T-helper 1 cell treated with Interleukin-12 subunit alpha and Interleukin-12 subunit beta and Interleukin-4 antibody, amounts not matched to agents 30 μg/mL and 1 μg/mL, for 36 hours (primary cell): Measurements from ENCODE around the gene EFCAB6.

ENCODE experiments used
- H3K27ac Mint-ChIP-seq: one replicate; pipeline ENCODE4 v1.8.0; 2021; ENCODE audit warnings: mild to moderate bottlenecking, mixed read lengths
- H3K27me3 Mint-ChIP-seq: one replicate; pipeline ENCODE4 v1.8.0; 2021; ENCODE audit warnings: low read depth, mixed read lengths
- H3K36me3 Mint-ChIP-seq: one replicate; pipeline ENCODE4 v1.8.0; 2021; ENCODE audit warnings: low read depth, mixed read lengths
- H3K4me1 Mint-ChIP-seq: one replicate; pipeline ENCODE4 v1.8.0; 2021; ENCODE audit warnings: low read depth, mixed read lengths
- H3K4me3 Mint-ChIP-seq: one replicate; pipeline ENCODE4 v1.8.0; 2021; ENCODE audit warnings: mild to moderate bottlenecking, moderate library complexity, mixed read lengths
- H3K9me3 Mint-ChIP-seq: one replicate; pipeline ENCODE4 v1.8.0; 2021; ENCODE audit warnings: mixed read lengths

The EFCAB6 gene

DNA sequence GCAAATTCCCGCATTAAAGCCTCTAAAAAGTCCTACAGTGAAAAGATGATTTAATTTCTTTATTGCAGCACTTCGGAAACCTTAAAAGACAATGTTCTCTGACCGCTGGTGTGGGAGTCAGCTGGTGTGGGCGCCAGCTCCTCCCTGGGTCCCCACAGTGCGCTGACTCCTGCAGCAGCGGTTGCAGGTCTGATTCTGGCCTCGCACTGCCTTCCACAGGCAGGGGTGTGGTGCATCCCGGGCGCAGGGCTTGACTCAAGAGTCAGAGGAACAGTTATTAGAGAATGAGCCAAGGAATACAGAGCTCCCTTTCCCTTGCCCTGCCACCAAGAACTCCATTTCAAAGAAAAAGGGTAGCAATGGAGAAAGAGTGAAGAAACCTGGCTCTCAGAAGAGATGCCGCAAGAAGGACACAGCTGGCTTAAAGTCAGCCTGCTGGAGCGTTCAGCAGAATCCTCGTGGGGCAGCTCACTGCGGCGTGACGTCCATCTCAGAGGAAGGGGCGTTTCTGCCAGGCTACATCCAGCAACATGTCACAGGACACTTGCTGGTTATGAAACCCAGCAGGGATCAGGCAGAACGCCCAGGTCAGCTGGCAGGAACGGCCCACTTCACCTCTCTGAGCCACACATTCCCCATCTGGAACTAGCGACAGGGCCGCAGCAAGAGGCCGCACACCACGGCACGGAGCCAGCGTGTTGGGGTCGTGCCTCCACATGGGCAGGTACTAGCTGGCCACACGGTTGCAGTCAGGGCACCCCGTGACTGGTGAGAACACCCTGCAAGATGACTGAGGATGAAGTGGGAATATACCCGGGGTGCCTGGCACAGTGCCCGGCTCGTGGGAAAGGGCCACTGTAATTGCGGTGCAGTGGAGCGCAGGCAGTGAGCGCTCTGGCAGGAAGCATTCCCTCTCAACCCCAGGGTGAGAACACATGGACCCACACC lies 18.1 kb upstream of the EFCAB6 start:
- H3K36me3 Mint-ChIP-seq: no peaks in the 10 kb centered on the region
- no peak overlapping the region for H3K27ac Mint-ChIP-seq
- H3K4me1 Mint-ChIP-seq: no peaks in the 10 kb centered on the region
- H3K27me3 Mint-ChIP-seq: peaks cover under 1% of the 10 kb centered on the region
- no peaks in the 10 kb centered on the region for H3K9me3 Mint-ChIP-seq
- H3K4me3 Mint-ChIP-seq: no peak overlapping the region

GRCh38 chr22:43828998-43829782 lies 17.1 kb upstream of the EFCAB6 start:
- Mint-ChIP-seq H3K4me3 (no peak overlapping the region), H3K36me3 (no peaks in the 10 kb centered on the region), H3K9me3 (no peaks in the 10 kb centered on the region), H3K27me3 (no peaks in the 10 kb centered on the region), H3K27ac (no peak overlapping the region), H3K4me1 (no peaks in the 10 kb centered on the region)

- H3K4me3 Mint-ChIP-seq: no peak overlapping the region
- no peaks in the 10 kb centered on the region for H3K27me3 Mint-ChIP-seq
Measured at GRCh38 chr22:43828725-43828997, 16.6 kb upstream of the EFCAB6 start.

DNA sequence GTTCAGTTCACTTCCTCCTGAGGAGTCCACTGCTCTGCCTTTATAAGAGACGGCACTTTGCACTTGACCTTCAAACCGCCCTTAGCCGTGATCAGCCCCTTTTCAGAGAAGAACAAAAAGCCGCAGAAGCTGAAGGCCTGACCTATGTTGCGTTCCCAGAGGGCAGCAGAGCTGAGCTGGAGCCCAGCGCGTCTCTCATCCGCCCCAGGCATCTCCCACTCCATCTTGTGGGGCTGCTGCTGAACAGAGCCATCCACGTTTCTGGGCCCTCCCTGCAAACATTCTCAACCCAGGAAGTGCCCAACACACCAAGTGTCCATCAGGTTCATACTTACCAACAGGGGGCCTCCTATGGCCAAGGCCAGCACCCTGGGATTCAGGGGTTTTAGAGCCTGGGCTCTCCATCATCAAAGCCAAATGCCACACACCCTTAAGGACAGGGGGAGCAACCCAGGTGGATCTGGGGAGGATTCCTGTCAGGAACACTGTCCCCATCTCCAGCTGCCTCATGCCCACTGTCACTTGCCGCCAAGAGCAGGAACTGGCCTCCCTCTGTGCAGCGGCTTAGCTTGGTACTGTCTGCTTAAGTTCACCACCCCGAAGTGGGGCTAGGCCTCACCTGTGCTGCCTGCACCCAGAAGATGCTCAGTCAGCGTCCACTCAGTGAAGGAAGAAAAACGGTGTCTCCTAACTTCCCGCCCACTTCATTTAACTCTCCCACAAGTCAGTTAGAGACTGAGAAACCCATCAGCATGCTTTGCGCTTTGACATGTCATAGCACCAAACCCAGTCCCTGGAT lies 16.0 kb upstream of the EFCAB6 start:
- H3K9me3 Mint-ChIP-seq: no peaks in the 10 kb centered on the region

More at GRCh38 chr22:43828725-43828997, 16.6 kb upstream of the EFCAB6 start:
- H3K27ac Mint-ChIP-seq: no peak overlapping the region
- H3K9me3 Mint-ChIP-seq: no peaks in the 10 kb centered on the region
- no peaks in the 10 kb centered on the region for H3K4me1 Mint-ChIP-seq
- no peaks in the 10 kb centered on the region for H3K36me3 Mint-ChIP-seq

GRCh38 chr22:43827003-43827735 lies 15.1 kb upstream of the EFCAB6 start:
- Mint-ChIP-seq H3K27ac (no peak overlapping the region), H3K9me3 (no peaks in the 10 kb centered on the region), H3K36me3 (no peaks in the 10 kb centered on the region), H3K27me3 (no peaks in the 10 kb centered on the region), H3K4me3 (no peak overlapping the region), H3K4me1 (no peaks in the 10 kb centered on the region)

More for the DNA sequence above, 16.0 kb upstream of the EFCAB6 start:
- Mint-ChIP-seq H3K36me3 (no peaks in the 10 kb centered on the region), H3K4me3 (no peak overlapping the region), H3K27ac (no peak overlapping the region), H3K4me1 (no peaks in the 10 kb centered on the region), H3K27me3 (no peaks in the 10 kb centered on the region)

- Mint-ChIP-seq H3K9me3 (no peaks in the 10 kb centered on the region), H3K4me3 (no peak overlapping the region), H3K27ac (no peak overlapping the region), H3K4me1 (no peaks in the 10 kb centered on the region), H3K36me3 (no peaks in the 10 kb centered on the region), H3K27me3 (no peaks in the 10 kb centered on the region)
Measured at GRCh38 chr22:43826142-43827002, 14.3 kb upstream of the EFCAB6 start.

- Mint-ChIP-seq H3K4me3 (no peak overlapping the region), H3K27me3 (no peaks in the 10 kb centered on the region), H3K27ac (no peak overlapping the region), H3K4me1 (no peaks in the 10 kb centered on the region), H3K9me3 (no peaks in the 10 kb centered on the region), H3K36me3 (no peaks in the 10 kb centered on the region)
Measured at GRCh38 chr22:43825651-43826050, 13.5 kb upstream of the EFCAB6 start.

DNA sequence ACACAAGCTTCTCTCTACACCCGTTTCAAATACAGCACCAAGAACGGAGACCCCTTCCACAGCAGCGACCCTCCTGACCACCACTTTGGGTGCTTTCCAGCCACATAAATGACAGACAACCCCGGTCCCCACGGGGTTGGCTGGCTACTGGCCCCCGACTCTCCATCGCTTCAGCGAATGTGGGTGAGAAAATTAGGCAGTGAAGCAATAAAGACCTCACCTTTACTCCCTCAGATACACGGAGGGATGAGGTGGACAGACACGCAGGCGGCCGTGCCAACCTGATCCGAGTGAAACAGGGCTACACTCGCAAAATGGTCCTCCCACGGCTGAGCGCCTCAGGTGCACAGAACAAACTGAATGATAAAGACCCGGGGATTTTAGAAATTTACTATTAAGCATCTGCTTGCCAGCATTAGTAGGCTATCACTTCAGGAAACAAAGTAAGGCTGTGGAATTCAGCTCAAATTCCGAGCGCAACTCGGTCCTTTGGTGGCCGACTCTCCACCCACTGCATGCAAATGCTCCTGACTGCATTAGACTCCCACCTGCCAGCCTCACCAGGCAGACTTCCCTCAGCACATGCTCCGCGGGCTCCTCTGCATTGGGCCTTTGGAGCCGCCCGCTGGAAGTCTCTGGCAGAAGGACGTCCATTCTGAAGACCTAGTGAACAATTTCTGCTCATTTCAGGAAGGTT lies 12.8 kb upstream of the EFCAB6 start:
- H3K36me3 Mint-ChIP-seq: no peaks in the 10 kb centered on the region
- no peaks in the 10 kb centered on the region for H3K9me3 Mint-ChIP-seq
- no peaks in the 10 kb centered on the region for H3K27me3 Mint-ChIP-seq
- no peak overlapping the region for H3K27ac Mint-ChIP-seq
- H3K4me3 Mint-ChIP-seq: no peak overlapping the region
- no peaks in the 10 kb centered on the region for H3K4me1 Mint-ChIP-seq

DNA sequence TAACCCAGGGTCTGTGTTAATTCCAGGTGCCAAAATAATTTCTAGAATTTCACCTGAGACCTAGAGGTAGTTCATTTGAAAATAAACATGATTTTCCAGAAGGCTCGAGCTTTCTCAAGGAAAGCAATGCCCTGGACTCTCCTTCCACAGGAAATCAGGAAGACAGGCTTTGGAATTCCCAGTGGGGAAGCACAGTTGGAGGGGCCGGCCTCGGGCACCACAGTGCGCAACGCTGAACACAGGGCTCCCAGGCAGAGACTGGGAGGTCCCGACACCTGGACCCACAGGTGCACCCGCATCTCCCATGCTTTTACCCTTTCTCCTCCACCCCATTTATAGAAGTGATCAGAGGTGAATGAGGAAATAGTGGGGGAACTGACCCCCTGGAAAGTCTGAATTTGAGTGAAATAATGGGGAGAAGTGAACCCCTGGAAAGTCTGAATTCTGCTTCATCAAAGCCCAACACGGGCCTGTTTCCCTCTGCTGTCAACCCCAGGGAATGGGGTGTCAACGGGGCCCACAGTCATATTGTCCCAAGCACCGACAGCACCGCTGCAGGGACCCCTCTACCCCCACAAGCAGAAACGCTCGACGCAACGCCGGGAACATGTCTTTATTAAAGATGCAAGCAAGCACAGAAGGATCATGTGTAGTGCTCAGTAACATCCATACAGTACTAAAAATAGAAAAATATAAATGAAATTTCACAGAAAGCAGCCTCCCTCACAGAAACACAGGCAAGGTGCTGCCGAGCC lies 12.0 kb upstream of the EFCAB6 start:
- H3K36me3 Mint-ChIP-seq: no peaks in the 10 kb centered on the region
- no peaks in the 10 kb centered on the region for H3K27me3 Mint-ChIP-seq

GRCh38 chr22:43823353-43823908 lies 11.3 kb upstream of the EFCAB6 start:
- no peaks in the 10 kb centered on the region for H3K4me1 Mint-ChIP-seq
- H3K4me3 Mint-ChIP-seq: no peak overlapping the region
- no peaks in the 10 kb centered on the region for H3K27me3 Mint-ChIP-seq
- H3K27ac Mint-ChIP-seq: no peak overlapping the region
- no peaks in the 10 kb centered on the region for H3K36me3 Mint-ChIP-seq
- H3K9me3 Mint-ChIP-seq: no peaks in the 10 kb centered on the region

More for the DNA sequence above, 12.0 kb upstream of the EFCAB6 start:
- Mint-ChIP-seq H3K4me1 (no peaks in the 10 kb centered on the region), H3K27ac (no peak overlapping the region), H3K9me3 (no peaks in the 10 kb centered on the region), H3K4me3 (no peak overlapping the region)

DNA sequence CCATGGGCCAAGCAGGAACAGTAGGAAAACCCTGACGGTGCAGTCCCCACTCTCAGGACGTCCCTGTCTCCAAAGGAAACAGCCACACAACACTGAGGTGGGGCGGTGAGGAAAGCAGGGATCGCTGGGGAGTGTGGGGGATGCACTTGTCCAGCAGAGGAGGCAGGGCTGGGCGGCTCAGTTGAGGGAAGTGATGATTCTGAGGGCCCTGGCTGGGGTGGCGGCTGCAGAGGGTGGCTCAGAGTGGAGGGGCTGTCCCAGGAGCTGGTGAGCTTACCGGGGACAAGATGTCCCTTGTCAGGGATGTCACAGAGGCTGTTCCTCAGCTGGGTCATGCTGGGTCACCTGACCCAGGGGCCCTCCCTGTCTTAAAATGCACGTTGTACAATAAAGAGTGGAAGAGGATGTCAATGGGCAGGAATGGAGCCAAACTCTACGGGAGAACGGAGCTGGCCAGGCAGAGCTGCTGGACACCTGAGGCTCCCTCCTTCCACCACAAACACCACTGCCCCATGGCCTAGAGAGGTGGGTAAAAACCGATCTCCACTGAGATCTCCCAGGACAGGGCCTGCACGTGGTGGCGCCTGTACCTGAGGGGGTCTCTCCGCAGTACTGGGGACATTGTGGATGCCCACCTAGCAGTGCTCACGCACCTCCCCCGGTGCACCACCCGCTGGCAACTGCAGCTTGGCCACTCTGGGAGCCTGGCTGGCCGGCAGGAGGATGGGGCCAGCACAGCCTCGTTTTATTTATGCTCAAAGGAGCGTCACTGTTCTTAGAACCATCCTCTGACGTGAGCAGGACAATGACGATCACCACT lies 9.7 kb upstream of the EFCAB6 start:
- H3K27ac Mint-ChIP-seq: no peak overlapping the region
- no peaks in the 10 kb centered on the region for H3K9me3 Mint-ChIP-seq
- no peaks in the 10 kb centered on the region for H3K27me3 Mint-ChIP-seq
- no peaks in the 10 kb centered on the region for H3K4me1 Mint-ChIP-seq
- H3K4me3 Mint-ChIP-seq: no peak overlapping the region
- H3K36me3 Mint-ChIP-seq: no peaks in the 10 kb centered on the region
